ENCODE data around the gene PGP.
A peak's percentile ranks its signal among the peaks of the same experiment; 100 is the strongest.

The PGP gene

GRCh38 chr16:2232094-2232990 lies 17.7 kb upstream of the PGP start:
- Histone ChIP-seq H3K4me3 (ENCODE audit: severe bottlenecking) (no peak overlapping the region), H3K27ac (ENCODE audit: poor library complexity, severe bottlenecking) (no peak overlapping the region), H3K27me3 (ENCODE audit: insufficient read depth, poor library complexity, severe bottlenecking) (peaks cover 14% of the 10 kb centered on the region), H3K4me1 (ENCODE audit: insufficient read depth, poor library complexity, severe bottlenecking) (no peaks in the 10 kb centered on the region), H3K9me3 (ENCODE audit: severe bottlenecking) (no peaks in the 10 kb centered on the region), H3K36me3 (ENCODE audit: low read depth) (peaks cover 27% of the 10 kb centered on the region)
- DNase-seq (ENCODE audit: low spot score) (no peak), ATAC-seq (ENCODE audit: low read depth) (no peak)
- TF ChIP-seq CTCF (IDR thresholded peaks at IDR 0.05; ENCODE audit: poor library complexity, severe bottlenecking) = no peak

GRCh38 chr16:2231016-2231931 lies 16.6 kb upstream of the PGP start:
- Histone ChIP-seq H3K4me3 (ENCODE audit: severe bottlenecking) (no peak overlapping the region), H3K27me3 (ENCODE audit: insufficient read depth, poor library complexity, severe bottlenecking) (peaks cover 3% of the 10 kb centered on the region), H3K27ac (ENCODE audit: poor library complexity, severe bottlenecking) (no peak overlapping the region), H3K9me3 (ENCODE audit: severe bottlenecking) (no peaks in the 10 kb centered on the region), H3K36me3 (ENCODE audit: low read depth) (peaks cover 27% of the 10 kb centered on the region), H3K4me1 (ENCODE audit: insufficient read depth, poor library complexity, severe bottlenecking) (no peaks in the 10 kb centered on the region)
- ATAC-seq (ENCODE audit: low read depth) = no peak
- DNase-seq (ENCODE audit: low spot score) = peak; percentile 61
- no peak for TF ChIP-seq CTCF (IDR thresholded peaks at IDR 0.05; ENCODE audit: poor library complexity, severe bottlenecking)

GRCh38 chr16:2230376-2230775 lies 15.7 kb upstream of the PGP start:
- DNase-seq (ENCODE audit: low spot score) = peak; percentile 64
- H3K36me3 ChIP-seq (ENCODE audit: low read depth) = peaks cover 23% of the 10 kb centered on the region
- no peaks in the 10 kb centered on the region for H3K9me3 ChIP-seq (ENCODE audit: severe bottlenecking)
- no peak overlapping the region for H3K4me3 ChIP-seq (ENCODE audit: severe bottlenecking)
- H3K27me3 ChIP-seq (ENCODE audit: insufficient read depth, poor library complexity, severe bottlenecking) = no peaks in the 10 kb centered on the region
- TF ChIP-seq CTCF (IDR thresholded peaks at IDR 0.05; ENCODE audit: poor library complexity, severe bottlenecking) = no peak
- no peak for ATAC-seq (ENCODE audit: low read depth)
- H3K27ac ChIP-seq (ENCODE audit: poor library complexity, severe bottlenecking) = no peak overlapping the region
- H3K4me1 ChIP-seq (ENCODE audit: insufficient read depth, poor library complexity, severe bottlenecking) = no peaks in the 10 kb centered on the region

GRCh38 chr16:2229632-2230250 lies 15.1 kb upstream of the PGP start:
- Histone ChIP-seq H3K9me3 (ENCODE audit: severe bottlenecking) (no peaks in the 10 kb centered on the region), H3K4me3 (ENCODE audit: severe bottlenecking) (no peak overlapping the region), H3K36me3 (ENCODE audit: low read depth) (peaks cover 19% of the 10 kb centered on the region), H3K27me3 (ENCODE audit: insufficient read depth, poor library complexity, severe bottlenecking) (no peaks in the 10 kb centered on the region), H3K4me1 (ENCODE audit: insufficient read depth, poor library complexity, severe bottlenecking) (no peaks in the 10 kb centered on the region), H3K27ac (ENCODE audit: poor library complexity, severe bottlenecking) (no peak overlapping the region)
- no peak for TF ChIP-seq CTCF (IDR thresholded peaks at IDR 0.05; ENCODE audit: poor library complexity, severe bottlenecking)
- no peak for ATAC-seq (ENCODE audit: low read depth)
- DNase-seq (ENCODE audit: low spot score) = no peak
